Activated CD8-positive, alpha-beta memory T cell treated with anti-CD3 and anti-CD28 coated beads for 4 hours (primary cell): ENCODE results near the gene RBM33.

Experiments used
- DNase-seq, 2 donors: peaks; one replicate each; pipeline ENCODE4 v3.0.0-alpha.2; 2020; ENCODE audit warnings: low read depth in 2 of 2

Gene RBM33

GRCh38 chr7:155692317-155692716 is 47.9 kb downstream of the RBM33 start:
- no peak for DNase-seq

- no peak for DNase-seq
These were observed 49.4 kb downstream of the RBM33 start for GRCh38 chr7:155693826-155694225.

DNA sequence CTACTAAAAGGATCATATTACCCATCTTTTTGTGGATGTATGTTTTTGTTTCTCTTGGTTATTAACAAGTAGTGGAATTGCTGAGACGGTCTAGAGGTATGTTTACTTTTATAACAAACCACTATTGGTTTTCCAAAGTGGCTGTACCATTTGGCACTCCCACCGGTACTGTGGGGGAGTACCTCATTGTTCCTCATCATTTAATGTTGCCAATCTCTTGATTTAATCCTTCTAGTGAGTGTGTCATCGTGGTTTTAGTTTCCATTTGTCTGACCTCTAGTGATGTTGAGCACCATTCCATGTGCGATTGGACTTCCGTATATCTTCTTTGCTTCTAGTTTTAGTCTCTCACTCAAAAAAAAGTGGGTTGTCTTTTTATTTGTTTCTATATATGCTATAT is 50.4 kb downstream of the RBM33 start:
- no peak for DNase-seq

GRCh38 chr7:155696747-155697146 is 52.3 kb downstream of the RBM33 start:
- DNase-seq = no peak

GRCh38 chr7:155698633-155699032 is 54.2 kb downstream of the RBM33 start:
- DNase-seq = no peak

DNA sequence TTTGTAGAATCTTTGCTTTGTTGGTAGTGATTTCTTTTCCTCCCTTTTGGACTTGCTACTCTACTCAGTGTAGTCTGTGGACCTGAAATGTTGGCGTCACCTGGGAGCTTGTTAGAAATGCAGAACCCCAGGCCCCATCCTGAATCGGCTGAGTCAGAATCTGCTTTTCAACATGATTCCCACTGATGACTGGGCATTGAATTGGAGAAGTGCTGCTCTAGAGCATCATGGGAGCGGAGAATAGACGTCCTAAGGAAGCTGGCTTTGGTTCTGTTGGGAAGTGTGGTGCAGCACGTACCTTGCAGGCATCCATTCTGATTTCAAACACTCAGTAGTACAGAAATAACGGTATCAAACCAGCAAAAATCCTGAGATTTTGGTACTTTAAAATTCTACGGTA is 54.7 kb downstream of the RBM33 start:
- no peak for DNase-seq

GRCh38 chr7:155700847-155701246 is 56.4 kb downstream of the RBM33 start:
- DNase-seq = no peak

DNA sequence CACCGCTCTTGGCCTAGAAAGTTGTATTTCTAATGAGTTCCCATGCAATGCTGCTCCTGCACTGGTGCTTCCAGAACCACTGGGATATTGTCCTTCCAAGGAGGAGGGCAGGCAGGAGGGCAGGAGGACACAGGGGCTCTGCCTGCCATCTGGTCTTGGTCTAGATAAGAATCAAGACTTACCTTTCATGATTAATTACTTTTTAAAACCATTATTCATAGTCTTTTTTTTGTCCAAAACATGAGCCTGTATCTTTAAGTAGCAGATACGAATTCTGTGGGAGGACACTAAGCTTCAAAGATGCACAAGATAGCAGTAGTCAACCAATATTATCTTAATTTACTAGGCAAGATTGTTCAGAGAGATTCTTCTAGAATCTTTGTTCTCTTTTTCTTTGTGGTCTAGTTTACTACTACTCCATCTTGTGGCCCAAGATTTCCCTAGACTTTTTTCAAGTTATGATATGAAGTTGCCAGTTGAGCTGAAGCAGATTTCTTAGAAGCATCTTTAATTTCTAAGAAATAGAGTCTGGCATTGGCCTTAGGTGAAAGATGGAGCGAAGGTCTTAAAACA is 57.6 kb downstream of the RBM33 start:
- no peak for DNase-seq

GRCh38 chr7:155702616-155703015 is 58.2 kb downstream of the RBM33 start:
- no peak for DNase-seq

- DNase-seq = no peak
These were observed 61.3 kb downstream of the RBM33 start for GRCh38 chr7:155705623-155706360.

- no peak for DNase-seq
These were observed 61.9 kb downstream of the RBM33 start for GRCh38 chr7:155706376-155706775.

DNA sequence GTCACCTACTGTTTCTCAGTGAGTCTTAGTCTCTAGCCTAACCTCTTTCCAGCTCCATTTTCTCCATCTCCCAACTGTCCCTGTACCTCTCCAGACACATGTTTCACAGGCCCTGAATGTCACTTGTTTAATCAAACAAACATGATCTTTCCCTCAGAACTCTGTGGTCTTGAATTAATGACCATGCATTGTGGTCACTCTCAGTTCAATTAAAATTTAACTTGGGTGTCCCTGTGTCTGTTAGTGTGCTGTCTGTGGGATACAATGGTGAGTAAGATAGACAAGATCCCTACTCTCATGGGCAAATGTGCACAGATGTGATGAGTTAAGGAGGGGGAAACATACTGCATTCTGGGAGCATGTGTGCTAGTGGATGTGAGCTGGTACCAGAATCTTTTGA is 65.0 kb downstream of the RBM33 start:
- DNase-seq = no peak

DNA sequence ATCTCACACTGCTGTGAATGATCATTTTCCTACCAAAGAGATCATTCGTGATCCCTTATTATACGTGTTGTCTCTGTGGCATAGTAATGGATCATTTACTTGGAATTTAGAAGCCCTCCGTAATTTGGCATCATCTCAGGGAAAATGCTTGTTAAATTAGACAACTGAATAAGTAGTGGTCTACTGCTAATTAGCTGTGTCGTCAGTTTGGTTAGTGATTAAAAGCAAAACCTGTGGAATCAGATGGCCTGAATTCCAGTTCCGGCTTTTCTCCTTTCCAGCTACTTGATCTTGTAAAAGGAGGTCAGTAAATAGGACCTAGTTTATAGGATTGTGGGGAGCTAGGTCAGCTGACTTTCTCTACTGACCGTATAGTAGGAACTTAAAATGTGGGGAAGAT is 65.6 kb downstream of the RBM33 start:
- no peak for DNase-seq

DNA sequence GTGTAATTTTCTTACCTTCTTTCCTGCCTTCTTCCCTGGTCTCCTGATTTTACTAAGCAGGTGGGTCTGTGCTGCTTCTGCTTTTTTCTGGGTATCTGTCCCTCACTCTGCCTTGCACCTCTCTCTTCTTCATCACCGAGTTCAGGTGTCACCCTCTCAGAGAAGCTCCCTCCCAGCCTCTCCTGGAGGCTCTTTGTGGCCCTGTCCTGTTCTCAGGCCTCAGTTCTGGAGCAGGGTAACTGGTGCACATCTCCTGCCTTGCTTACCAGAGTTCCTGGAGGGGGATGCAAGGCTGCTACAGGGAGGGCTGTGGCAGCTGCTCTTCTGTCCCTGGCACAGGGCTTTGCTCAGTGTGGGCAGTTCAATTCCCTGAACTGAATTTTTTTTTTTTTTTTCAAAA is 66.1 kb downstream of the RBM33 start:
- DNase-seq = no peak

DNA sequence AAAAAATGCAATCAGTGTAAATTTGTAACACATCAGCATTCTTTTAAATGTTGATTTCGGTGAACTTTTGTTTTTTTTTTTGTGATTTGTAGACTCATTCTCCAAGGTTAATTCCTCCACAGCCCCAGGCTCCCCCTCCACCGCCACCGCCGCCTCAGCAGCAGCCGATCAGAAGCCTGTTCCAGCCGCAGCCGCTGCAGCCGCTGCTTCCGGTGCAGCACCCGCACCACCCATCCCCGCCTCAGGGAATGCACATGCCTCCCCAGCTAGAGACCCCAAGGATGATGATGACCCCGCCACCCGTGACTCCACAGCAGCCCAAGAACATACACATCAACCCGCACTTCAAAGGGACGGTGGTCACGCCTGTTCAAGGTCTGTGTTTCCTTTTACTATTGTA is 66.6 kb downstream of the RBM33 start:
- DNase-seq = no peak

DNA sequence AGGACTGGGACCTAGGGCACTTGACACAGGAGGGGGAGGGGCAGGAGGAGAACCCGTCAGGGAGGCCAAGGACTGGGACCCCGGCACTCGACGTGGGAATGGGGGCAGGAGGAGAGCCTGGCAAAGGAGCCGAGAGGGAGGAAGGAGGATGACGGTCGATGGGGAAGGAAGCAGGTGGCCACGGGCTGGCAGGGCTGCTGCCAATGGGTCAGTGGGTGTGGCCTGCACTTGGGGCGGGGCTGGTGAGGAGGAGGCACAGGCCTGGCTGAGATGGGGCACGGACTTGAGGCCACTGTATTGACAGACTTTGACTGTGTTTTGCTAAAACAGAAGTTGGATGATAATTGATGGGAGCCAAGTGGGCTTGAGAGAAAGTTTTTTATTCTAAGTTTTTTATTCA is 68.9 kb downstream of the RBM33 start:
- no peak for DNase-seq

DNA sequence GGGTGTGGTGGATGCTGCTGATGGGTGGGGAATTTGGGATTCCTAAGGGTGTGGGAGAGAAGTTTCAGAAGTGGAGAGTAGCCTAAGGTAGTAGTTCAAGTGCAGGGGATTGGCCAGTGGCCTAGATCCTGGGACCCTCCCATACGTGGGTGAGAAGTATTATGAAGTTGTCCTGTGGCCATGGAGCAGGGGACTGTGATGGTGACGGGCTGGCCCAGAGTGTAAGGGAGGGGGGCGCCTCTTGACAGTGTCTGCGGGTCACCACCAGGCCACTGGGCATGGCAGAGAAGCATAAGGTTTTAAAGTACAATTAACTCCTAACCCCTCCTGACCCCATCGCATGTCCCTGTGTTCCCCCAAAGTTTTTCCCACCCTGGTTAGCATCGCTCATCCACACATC is 70.2 kb downstream of the RBM33 start:
- no peak for DNase-seq

DNA sequence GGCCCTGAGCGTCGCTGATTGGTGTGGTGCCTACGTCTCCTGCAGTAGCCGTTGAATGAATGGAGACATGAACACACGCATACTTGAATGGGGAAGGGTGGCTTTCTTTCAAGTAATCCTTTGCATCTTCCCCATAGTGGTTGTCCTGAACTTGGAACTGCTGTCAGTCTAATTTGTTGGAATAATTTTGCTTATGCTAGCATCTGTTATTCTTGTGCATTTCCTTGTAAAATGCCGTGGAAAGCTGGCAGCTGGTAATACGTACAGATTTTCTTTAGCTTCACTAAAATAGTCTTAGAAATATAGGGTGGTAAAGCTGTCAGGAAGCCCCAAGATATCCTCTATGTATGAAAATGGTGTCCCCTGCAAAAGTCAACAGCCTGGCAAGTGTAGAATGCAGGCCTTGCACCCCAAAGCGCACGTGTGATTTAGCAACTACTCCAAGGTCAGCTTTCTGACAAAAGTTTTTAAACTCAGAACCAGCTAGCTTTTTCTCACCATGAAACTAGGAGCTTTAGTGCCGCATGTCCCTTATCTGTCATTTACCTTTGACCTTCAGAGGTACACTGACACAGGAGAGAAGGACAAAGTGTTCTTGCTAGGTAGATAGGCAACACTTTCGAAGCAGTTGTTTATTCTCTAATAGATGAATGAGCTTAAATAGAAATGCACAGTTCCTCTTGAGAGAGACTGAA is 70.8 kb downstream of the RBM33 start:
- no peak for DNase-seq

DNA sequence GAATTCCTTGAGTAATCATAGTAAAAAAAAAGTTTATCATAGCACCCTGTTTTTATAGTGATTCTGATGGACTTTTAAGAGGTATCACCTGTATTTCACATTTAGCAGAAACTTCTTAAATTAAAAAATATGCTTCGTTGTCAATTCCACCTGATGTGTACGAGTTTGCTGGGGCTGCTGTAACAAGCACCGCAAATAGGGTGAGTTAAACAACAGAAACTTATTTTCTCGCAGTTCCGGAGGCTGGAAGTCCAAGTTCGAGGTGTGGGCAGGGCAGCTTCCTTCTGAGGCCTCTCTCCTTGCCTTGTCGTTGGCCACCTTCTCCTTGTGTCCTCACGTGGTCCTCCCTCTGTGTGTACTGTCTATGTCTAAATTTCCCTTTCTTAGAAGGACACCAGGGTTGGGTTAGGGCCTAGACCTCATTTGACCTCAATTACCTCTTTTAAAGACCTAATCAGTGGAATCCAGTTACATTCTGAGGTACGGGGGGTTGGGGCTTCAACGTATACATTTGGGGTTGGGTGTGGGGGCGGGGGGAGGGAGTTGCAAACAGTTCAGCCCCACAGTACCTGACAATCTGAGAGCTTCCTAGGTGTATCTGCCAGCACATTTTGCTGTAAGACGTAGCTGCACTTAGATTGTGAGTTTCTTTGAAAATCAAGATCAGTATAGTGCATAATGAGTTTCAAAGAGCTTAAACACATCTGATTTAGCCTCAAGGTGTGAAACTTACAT is 72.7 kb downstream of the RBM33 start:
- no peak for DNase-seq

DNA sequence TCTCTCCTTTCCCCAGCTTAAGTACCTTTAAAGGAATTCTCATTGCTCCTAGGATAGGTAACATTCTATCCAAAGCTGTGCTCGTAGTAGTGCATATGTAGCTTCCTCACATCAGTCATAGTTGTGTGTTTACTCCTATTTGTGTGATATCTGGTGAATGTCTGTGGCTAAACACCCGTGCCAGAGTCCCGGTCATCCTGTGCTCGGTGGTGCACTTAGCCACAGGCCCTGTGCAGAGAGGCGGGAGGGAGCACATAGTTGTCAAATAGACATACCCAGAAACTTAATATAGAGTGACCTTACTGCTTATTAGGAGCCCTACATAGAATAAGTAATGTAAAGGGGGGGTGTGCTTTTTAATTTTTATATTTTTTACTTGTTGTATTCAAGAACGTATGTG is 76.6 kb downstream of the RBM33 start:
- no peak for DNase-seq

GRCh38 chr7:155722118-155722517 is 77.7 kb downstream of the RBM33 start:
- DNase-seq = no peak

DNA sequence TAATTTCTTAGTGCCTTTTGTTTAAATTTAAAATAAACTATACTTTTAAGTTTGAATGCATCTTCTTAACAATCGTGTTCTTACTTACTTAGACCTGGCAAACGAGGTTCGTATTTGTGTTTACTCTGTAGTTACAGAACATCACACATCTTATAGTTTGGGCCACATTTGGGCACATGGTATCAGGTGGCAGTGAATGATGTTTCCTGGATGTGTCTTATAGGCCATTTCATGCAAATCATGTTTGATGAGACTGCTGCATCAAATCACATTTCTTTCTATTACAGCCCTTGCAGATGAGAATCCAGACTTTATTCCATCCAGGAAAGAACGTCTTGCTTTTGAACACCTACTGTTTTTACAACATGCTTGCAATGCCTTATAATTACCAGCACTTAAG is 78.5 kb downstream of the RBM33 start:
- DNase-seq = no peak
